OCI-LY1 (cell line): Measurements from ENCODE around the gene FAM219B.
"Not testable (repeated sequence)": the region's sequence is repeated elsewhere in the genome, so short reads cannot be mapped to it uniquely, and the experiment has no call there.

ENCODE experiments used
- H2AFZ ChIP-seq: fragments of 200-600 bp; sonication (generic), shearing (Covaris generic); 2 replicates; pipeline ENCODE4 v1.6.0; 2014; ENCODE audit warnings: antibody characterized with exemption, mild to moderate bottlenecking, low read length
- H3F3A ChIP-seq: fragments of 200-600 bp; sonication (generic), shearing (Covaris generic); 2 replicates; pipeline ENCODE4 v1.6.0; 2014; ENCODE audit warnings: mild to moderate bottlenecking, antibody characterized with exemption, low read length, moderate library complexity; ENCODE audit not compliant: insufficient read depth
- H3K27ac ChIP-seq: fragments of 200-600 bp; sonication (generic); 2 replicates; pipeline ENCODE4 v1.5.1; 2014; ENCODE audit warnings: low read length, mixed run types, mild to moderate bottlenecking, low read depth; ENCODE audit not compliant: poor library complexity, severe bottlenecking
- H3K27me3 ChIP-seq: fragments of 200-600 bp; sonication (generic); 2 replicates; pipeline ENCODE4 v1.6.0; 2014; ENCODE audit warnings: antibody characterized with exemption, mild to moderate bottlenecking, low read length, moderate library complexity; ENCODE audit not compliant: insufficient read depth
- H3K36me3 ChIP-seq: fragments of 200-600 bp; sonication (generic); 2 replicates; pipeline ENCODE4 v1.6.1; 2014; ENCODE audit warnings: mild to moderate bottlenecking, antibody characterized with exemption, low read length, moderate library complexity, mixed read lengths; ENCODE audit not compliant: insufficient read depth
- H3K4me1 ChIP-seq: fragments of 200-600 bp; sonication (generic); 2 replicates; pipeline ENCODE4 v1.5.1; 2014; ENCODE audit warnings: mild to moderate bottlenecking, low read length, moderate library complexity; ENCODE audit not compliant: insufficient read depth, severe bottlenecking
- H3K4me2 ChIP-seq: fragments of 200-600 bp; sonication (generic), shearing (Covaris generic); 2 replicates; pipeline ENCODE4 v1.6.1; 2014; ENCODE audit warnings: low read length
- H3K4me3 ChIP-seq: fragments of 200-600 bp; sonication (generic); 2 replicates; pipeline ENCODE4 v1.5.1; 2014; ENCODE audit warnings: low read length, low read depth, mild to moderate bottlenecking, mixed read lengths; ENCODE audit not compliant: poor library complexity, severe bottlenecking
- H3K79me2 ChIP-seq: fragments of 200-600 bp; shearing (Covaris generic); 2 replicates; pipeline ENCODE4 v1.6.1; 2016; ENCODE audit warnings: mixed run types, low read length, mixed read lengths; ENCODE audit not compliant: insufficient read depth
- H3K9ac ChIP-seq: fragments of 200-600 bp; sonication (generic), shearing (Covaris generic); 2 replicates; pipeline ENCODE4 v1.6.1; 2014; ENCODE audit warnings: mild to moderate bottlenecking, low read length, mixed read lengths
- H3K9me2 ChIP-seq: fragments of 200-600 bp; sonication (generic), shearing (Covaris generic); 2 replicates; pipeline ENCODE4 v1.6.1; 2014; ENCODE audit warnings: low read depth, mild to moderate bottlenecking, low read length, mixed read lengths
- H3K9me3 ChIP-seq: fragments of 200-600 bp; shearing (Covaris generic); 2 replicates; pipeline ENCODE4 v1.6.1; 2014; ENCODE audit warnings: low read length, mixed read lengths
- H4K20me1 ChIP-seq: fragments of 200-600 bp; sonication (generic), shearing (Covaris generic); 2 replicates; pipeline ENCODE4 v1.6.0; 2016; ENCODE audit warnings: mild to moderate bottlenecking, low read length; ENCODE audit not compliant: insufficient read depth
- CTCF ChIP-seq: fragments of 200-600 bp; sonication (generic), shearing (Covaris generic); IDR thresholded peaks from 2 replicates; pipeline ENCODE4 v1.5.1; 2017; ENCODE audit warnings: mild to moderate bottlenecking, antibody characterized with exemption, low read length, moderate library complexity, mixed read lengths
- EZH2 ChIP-seq: fragments of 200-600 bp; sonication (generic), shearing (Covaris generic); IDR thresholded peaks from 2 replicates; pipeline ENCODE4 v1.8.0; 2017; ENCODE audit warnings: borderline replicate concordance, mixed run types, mild to moderate bottlenecking, antibody characterized with exemption, low read length, moderate library complexity, mixed read lengths

The FAM219B gene

GRCh38 chr15:74920456-74920855, 13.8 kb upstream of the FAM219B start:
- Histone ChIP-seq H3F3A (no peaks in the 10 kb centered on the region), H2AFZ (no peak overlapping the region), H3K27me3 (no peaks in the 10 kb centered on the region), H3K9ac (no peak overlapping the region), H3K9me3 (no peaks in the 10 kb centered on the region), H4K20me1 (no peaks in the 10 kb centered on the region), H3K27ac (no peak overlapping the region), H3K36me3 (peaks cover 92% of the 10 kb centered on the region), H3K4me2 (no peak overlapping the region), H3K4me1 (no peaks in the 10 kb centered on the region), H3K4me3 (no peak overlapping the region), H3K9me2 (no peaks in the 10 kb centered on the region), H3K79me2 (no peaks in the 10 kb centered on the region)
- TF ChIP-seq CTCF (no peak), EZH2 (no peak)

GRCh38 chr15:74917676-74918075, 11.0 kb upstream of the FAM219B start:
- Histone ChIP-seq H4K20me1 (no peaks in the 10 kb centered on the region), H2AFZ (no peak overlapping the region), H3K9me3 (no peaks in the 10 kb centered on the region), H3K9me2 (no peaks in the 10 kb centered on the region), H3K4me1 (no peaks in the 10 kb centered on the region), H3K79me2 (no peaks in the 10 kb centered on the region), H3K27ac (no peak overlapping the region), H3K4me2 (no peak overlapping the region), H3K9ac (no peak overlapping the region), H3K4me3 (no peak overlapping the region), H3F3A (no peaks in the 10 kb centered on the region), H3K27me3 (no peaks in the 10 kb centered on the region), H3K36me3 (peaks cover 93% of the 10 kb centered on the region)
- no peak for TF ChIP-seq CTCF
- TF ChIP-seq EZH2 = no peak

- H3K27me3 ChIP-seq, H3K4me1 ChIP-seq, H3K4me2 ChIP-seq, H3K9me3 ChIP-seq, H2AFZ ChIP-seq, H3K27ac ChIP-seq, H3F3A ChIP-seq, H3K9ac ChIP-seq, H4K20me1 ChIP-seq, H3K79me2 ChIP-seq, H3K9me2 ChIP-seq, H3K4me3 ChIP-seq: not testable (repeated sequence)
- peaks cover 82% of the 10 kb centered on the region for H3K36me3 ChIP-seq
These were observed 7.1 kb upstream of the FAM219B start for GRCh38 chr15:74913799-74914198.

GRCh38 chr15:74913041-74913440, 6.4 kb upstream of the FAM219B start:
- no peak overlapping the region for H2AFZ ChIP-seq
- H3K27me3 ChIP-seq = no peaks in the 10 kb centered on the region
- no peak overlapping the region for H3K4me3 ChIP-seq
- no peak for TF ChIP-seq EZH2
- TF ChIP-seq CTCF = no peak
- peaks cover 75% of the 10 kb centered on the region for H3K36me3 ChIP-seq
- no peaks in the 10 kb centered on the region for H3K9me2 ChIP-seq
- H3K27ac ChIP-seq = no peak overlapping the region
- H3K9me3 ChIP-seq = no peaks in the 10 kb centered on the region
- no peaks in the 10 kb centered on the region for H3K4me1 ChIP-seq
- no peak overlapping the region for H3K4me2 ChIP-seq
- no peak overlapping the region for H3K9ac ChIP-seq
- no peaks in the 10 kb centered on the region for H3F3A ChIP-seq
- no peaks in the 10 kb centered on the region for H3K79me2 ChIP-seq
- H4K20me1 ChIP-seq = no peaks in the 10 kb centered on the region
